Measurements from ENCODE around the gene ILF2.

The ILF2 gene

DNA sequence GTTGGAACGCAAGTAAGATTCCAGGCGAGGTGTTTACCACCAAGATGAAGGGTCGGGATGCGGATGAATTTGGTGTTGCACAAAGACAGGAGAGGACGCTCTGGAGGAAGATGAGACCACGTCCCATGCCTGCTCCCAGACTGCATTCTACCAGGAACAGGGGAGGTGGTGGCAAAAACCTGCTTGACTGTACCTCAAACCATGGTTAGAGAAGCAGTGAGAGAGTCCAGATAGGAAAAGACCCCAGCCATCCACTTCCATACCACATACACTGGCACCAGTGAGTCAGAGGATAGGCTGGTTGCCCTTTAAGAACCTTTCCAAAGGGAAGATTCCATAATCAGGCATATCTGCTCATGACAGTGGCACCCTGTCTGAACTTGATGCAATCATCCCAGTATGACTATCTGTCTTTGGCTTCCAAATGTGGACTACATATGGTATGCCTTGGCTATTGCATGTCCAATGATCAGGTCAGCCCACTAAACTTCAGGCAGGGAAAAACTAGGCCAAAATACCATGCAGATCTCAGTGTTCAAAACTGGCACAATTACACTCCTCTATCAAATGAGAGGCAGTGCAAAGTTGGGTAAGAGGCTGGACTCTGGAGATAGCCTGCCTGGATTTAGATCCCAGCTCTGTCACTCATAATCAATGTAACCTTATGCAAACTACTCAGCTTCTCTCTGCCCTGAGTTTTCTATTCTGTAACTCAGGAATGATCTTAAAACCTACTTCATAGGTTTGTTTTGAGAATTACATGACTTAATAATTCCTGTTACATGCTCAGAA lies 28.3 kb upstream of the ILF2 start:
- no peaks in the 10 kb centered on the region for H3K27me3 ChIP-seq (ENCODE audit: insufficient read depth, low read depth, severe bottlenecking)
- no peak overlapping the region for H3K27ac ChIP-seq
- H3K36me3 ChIP-seq: no peaks in the 10 kb centered on the region
- H3K4me3 ChIP-seq (ENCODE audit: low read depth, low read length): no peak overlapping the region
- DNase-seq: no peak
- peaks cover 3% of the 10 kb centered on the region for H3K9me3 ChIP-seq (ENCODE audit: severe bottlenecking)
- TF ChIP-seq, protein P1, sequence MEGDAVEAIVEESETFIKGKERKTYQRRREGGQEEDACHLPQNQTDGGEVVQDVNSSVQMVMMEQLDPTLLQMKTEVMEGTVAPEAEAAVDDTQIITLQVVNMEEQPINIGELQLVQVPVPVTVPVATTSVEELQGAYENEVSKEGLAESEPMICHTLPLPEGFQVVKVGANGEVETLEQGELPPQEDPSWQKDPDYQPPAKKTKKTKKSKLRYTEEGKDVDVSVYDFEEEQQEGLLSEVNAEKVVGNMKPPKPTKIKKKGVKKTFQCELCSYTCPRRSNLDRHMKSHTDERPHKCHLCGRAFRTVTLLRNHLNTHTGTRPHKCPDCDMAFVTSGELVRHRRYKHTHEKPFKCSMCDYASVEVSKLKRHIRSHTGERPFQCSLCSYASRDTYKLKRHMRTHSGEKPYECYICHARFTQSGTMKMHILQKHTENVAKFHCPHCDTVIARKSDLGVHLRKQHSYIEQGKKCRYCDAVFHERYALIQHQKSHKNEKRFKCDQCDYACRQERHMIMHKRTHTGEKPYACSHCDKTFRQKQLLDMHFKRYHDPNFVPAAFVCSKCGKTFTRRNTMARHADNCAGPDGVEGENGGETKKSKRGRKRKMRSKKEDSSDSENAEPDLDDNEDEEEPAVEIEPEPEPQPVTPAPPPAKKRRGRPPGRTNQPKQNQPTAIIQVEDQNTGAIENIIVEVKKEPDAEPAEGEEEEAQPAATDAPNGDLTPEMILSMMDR (IDR thresholded peaks at IDR 0.05; ENCODE audit: low read depth, low read length): no peak

DNA sequence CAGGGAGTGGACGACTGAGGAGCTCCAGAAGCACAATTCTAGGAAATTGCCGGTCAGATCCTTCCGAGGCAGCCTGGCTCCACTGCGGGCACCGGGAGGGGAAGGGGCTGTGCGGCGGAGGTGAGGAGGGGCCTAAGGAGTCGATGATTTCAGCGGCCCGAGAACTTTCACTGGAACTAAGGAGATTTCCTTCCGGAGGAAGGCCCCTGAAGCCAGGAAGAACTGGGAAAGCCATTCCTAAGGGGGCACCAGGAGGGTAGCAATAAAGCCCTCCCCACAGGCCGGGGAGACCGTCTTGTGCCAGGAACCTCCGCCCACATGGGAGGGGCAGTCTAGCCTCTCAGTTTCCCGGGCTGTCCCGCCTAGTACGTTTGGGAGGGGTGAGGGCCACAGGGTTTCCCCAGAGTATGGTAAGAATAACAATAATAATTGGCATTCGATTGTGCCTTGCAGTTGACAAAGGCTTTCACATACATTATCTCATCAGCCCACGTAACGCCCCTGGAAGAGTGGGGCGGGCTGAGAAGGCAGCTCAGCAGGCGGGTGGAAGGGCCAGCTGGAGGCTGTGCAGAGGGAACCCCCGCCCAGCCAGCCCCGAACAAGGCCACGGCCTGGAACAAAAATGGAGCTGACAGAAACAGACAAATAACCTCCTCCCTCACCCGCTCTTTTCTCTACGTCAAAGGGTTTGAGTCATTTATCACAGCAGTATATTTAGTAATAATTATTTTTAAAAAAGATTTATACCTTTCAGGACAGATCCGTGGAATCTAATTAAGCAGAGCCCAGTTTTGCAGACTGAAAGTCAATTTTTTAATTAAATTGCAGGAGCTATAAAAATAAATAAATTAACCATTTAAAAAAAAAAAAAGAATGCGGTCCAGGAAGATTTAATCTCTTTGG lies 27.5 kb upstream of the ILF2 start:
- Histone ChIP-seq H3K36me3 (no peaks in the 10 kb centered on the region), H3K9me3 (ENCODE audit: severe bottlenecking) (peaks cover 3% of the 10 kb centered on the region), H3K4me3 (ENCODE audit: low read depth, low read length) (no peak overlapping the region), H3K27me3 (ENCODE audit: insufficient read depth, low read depth, severe bottlenecking) (no peaks in the 10 kb centered on the region), H3K27ac (no peak overlapping the region)
- DNase-seq: no peak
- TF ChIP-seq, protein P1 (IDR thresholded peaks at IDR 0.05; ENCODE audit: low read depth, low read length): no peak

DNA sequence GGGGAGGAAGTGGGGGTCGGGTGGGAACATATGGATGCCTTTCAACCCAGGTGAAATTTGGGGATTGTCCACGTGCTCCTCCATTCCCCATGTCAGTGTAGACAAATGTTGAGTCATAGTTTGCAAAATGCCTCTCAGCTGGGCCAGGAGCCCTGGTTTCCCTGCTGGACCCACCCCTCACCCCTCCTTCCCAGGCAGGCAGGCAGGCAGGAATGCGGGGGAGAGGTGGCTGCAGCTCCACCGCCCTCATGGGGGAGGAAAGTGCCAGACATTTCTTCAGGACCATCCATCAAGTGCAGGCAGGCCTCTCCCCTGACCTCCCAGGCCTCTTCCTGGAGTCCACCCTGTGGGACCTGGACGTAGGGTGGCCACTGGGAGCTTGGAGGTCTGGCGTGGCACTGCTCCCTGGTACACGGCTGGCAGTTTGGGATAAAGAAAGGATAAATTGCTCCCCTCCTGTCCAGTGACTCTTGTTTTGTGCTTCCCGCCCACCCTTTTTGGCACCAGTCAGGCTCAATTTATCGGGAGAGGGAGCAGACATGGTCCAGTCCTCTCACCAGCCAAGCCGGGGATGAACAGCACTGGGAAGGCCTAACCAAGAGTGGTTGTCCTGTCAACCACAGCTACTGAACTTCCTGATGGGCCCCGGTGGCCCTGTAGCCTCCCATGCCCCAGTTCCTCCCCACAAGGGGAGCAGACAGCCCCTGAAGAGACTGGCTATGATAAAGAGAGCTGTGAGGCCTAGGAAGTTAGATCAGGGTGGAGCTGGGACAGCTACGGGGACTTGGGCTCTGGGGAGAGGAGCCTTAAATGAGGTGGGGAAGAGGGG lies 26.6 kb upstream of the ILF2 start:
- Histone ChIP-seq H3K4me3 (ENCODE audit: low read depth, low read length) (no peak overlapping the region), H3K9me3 (ENCODE audit: severe bottlenecking) (peaks cover 3% of the 10 kb centered on the region), H3K27me3 (ENCODE audit: insufficient read depth, low read depth, severe bottlenecking) (no peaks in the 10 kb centered on the region), H3K27ac (no peak overlapping the region), H3K36me3 (no peaks in the 10 kb centered on the region)
- TF ChIP-seq, protein P1 (IDR thresholded peaks at IDR 0.05; ENCODE audit: low read depth, low read length): no peak
- no peak for DNase-seq

DNA sequence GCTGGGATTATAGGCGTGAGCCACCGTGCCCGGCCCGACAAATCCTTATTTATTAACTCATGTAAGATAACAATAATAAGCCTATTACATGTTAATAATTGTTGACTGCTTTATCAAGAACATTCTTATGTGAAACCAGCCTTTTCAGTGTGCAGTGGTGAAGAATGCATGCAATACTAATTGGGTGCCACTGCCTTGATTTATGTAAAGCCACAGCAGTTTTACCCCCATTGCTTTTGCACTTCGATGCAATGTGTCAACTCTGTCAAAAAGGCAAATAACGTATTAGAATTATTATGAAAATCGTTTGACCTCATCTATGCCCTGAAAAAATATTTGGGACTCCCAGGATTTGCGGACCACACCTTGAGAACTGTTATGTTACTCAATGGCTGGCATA lies 25.9 kb upstream of the ILF2 start:
- Histone ChIP-seq H3K27ac (no peak overlapping the region), H3K36me3 (no peaks in the 10 kb centered on the region), H3K4me3 (ENCODE audit: low read depth, low read length) (no peak overlapping the region), H3K27me3 (ENCODE audit: insufficient read depth, low read depth, severe bottlenecking) (no peaks in the 10 kb centered on the region), H3K9me3 (ENCODE audit: severe bottlenecking) (peaks cover 3% of the 10 kb centered on the region)
- TF ChIP-seq, protein P1 (IDR thresholded peaks at IDR 0.05; ENCODE audit: low read depth, low read length): no peak
- DNase-seq: no peak

DNA sequence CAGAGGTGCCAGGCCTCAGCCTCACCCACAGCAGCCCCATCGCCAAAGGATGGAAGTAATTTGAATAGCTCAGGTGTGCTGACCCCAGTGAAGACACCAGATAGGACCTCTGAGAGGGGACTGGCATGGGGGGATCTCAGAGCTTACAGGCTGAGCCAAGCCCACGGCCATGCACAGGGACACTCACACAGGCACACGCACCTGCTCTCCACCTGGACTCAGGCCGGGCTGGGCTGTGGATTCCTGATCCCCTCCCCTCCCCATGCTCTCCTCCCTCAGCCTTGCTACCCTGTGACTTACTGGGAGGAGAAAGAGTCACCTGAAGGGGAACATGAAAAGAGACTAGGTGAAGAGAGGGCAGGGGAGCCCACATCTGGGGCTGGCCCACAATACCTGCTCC lies 22.7 kb upstream of the ILF2 start:
- H3K27me3 ChIP-seq (ENCODE audit: insufficient read depth, low read depth, severe bottlenecking): no peaks in the 10 kb centered on the region
- no peak overlapping the region for H3K4me3 ChIP-seq (ENCODE audit: low read depth, low read length)
- TF ChIP-seq, protein P1 (IDR thresholded peaks at IDR 0.05; ENCODE audit: low read depth, low read length): no peak
- DNase-seq: no peak
- no peak overlapping the region for H3K27ac ChIP-seq
- no peaks in the 10 kb centered on the region for H3K36me3 ChIP-seq
- H3K9me3 ChIP-seq (ENCODE audit: severe bottlenecking): peaks cover 3% of the 10 kb centered on the region

All from WERI-Rb-1 (cell line).